ENCODE data around the gene TTC22. TPM values are rescaled to one million over a fixed set of nuclear protein-coding genes. Genes with fewer than 3 reads are reported as not detected.

TTC22 gene
- total RNA-seq, 1 experiment from 2014 or later = 0.10 TPM

- in situ Hi-C loops (cut with HindIII; ENCODE audit: low pct_unique_long_range_greater_than_20kb, low sequenced_read_pairs) (no loop called here), intact Hi-C loops (cut with micrococcal nuclease; ENCODE audit: unreplicated experiment) (no loop called here)
- no peaks in the 10 kb centered on the region for H3K27me3 ChIP-seq (ENCODE audit: control insufficient read depth, insufficient read depth, low read length)
- no peaks in the 10 kb centered on the region for H3K4me1 ChIP-seq (ENCODE audit: control insufficient read depth, insufficient read depth, low read length)
- POLR2A ChIA-PET = interaction anchor here (0.8 kb wide), 1 partner anchor 15 kb away, joined by 3 read pairs; no protein-coding TSS in a partner anchor
- TF ChIP-seq POLR2AphosphoS5 (IDR thresholded peaks at IDR 0.05; ENCODE audit: low read depth, low read length) = no peak
- no peak for TF ChIP-seq TCF7L2 (IDR thresholded peaks at IDR 0.05; ENCODE audit: low read depth, low read length)
- no peak for TF ChIP-seq CTCF (IDR thresholded peaks at IDR 0.05)
- no peak for TF ChIP-seq SIN3A (IDR thresholded peaks at IDR 0.05; ENCODE audit: borderline replicate concordance, insufficient read depth, low read depth, low read length)
- TF ChIP-seq REST (IDR thresholded peaks at IDR 0.05; ENCODE audit: insufficient read depth in 1 of 2, low read depth in 2 of 2, low read length in 1 of 2) = peak; percentile 42 to 50; a peak in 2 of 4 replicates
- no TSS peak for BruUV-seq (replicated peaks)
- H3K36me3 ChIP-seq (ENCODE audit: control insufficient read depth, insufficient read depth, low read length) = no peaks in the 10 kb centered on the region
- CTCF ChIA-PET = no interaction called here
- ATAC-seq (no peak), DNase-seq (ENCODE audit: low read depth, low spot score) (no peak)
- H3K27ac ChIP-seq (ENCODE audit: low read length) = no peak overlapping the region
- no peak overlapping the region for H3K4me3 ChIP-seq (ENCODE audit: low read depth in 2 of 2, low read length in 2 of 2)
- H3K9me3 ChIP-seq (ENCODE audit: control insufficient read depth, insufficient read depth, low read depth, low read length) = no peaks in the 10 kb centered on the region
Observed at GRCh38 chr1:54803761-54804470, 2.8 kb upstream of the TTC22 start.

GRCh38 chr1:54800041-54800898 lies 853 bp downstream of the TTC22 start:
- no peaks in the 10 kb centered on the region for H3K4me1 ChIP-seq (ENCODE audit: control insufficient read depth, insufficient read depth, low read length)
- H3K9me3 ChIP-seq (ENCODE audit: control insufficient read depth, insufficient read depth, low read depth, low read length) = no peaks in the 10 kb centered on the region
- in situ Hi-C loops (cut with HindIII; ENCODE audit: low pct_unique_long_range_greater_than_20kb, low sequenced_read_pairs) = no loop called here
- no TSS peak for BruUV-seq (replicated peaks)
- TF ChIP-seq CTCF (IDR thresholded peaks at IDR 0.05) (no peak), POLR2AphosphoS5 (IDR thresholded peaks at IDR 0.05; ENCODE audit: low read depth, low read length) (no peak), REST (IDR thresholded peaks at IDR 0.05; ENCODE audit: insufficient read depth in 1 of 2, low read depth in 2 of 2, low read length in 1 of 2) (no peak), SIN3A (IDR thresholded peaks at IDR 0.05; ENCODE audit: borderline replicate concordance, insufficient read depth, low read depth, low read length) (no peak), TCF7L2 (IDR thresholded peaks at IDR 0.05; ENCODE audit: low read depth, low read length) (no peak)
- H3K27me3 ChIP-seq (ENCODE audit: control insufficient read depth, insufficient read depth, low read length) = no peaks in the 10 kb centered on the region
- no peaks in the 10 kb centered on the region for H3K36me3 ChIP-seq (ENCODE audit: control insufficient read depth, insufficient read depth, low read length)
- ChIA-PET POLR2A (interaction anchor here (0.6 kb wide), 1 partner anchor 826 kb away, joined by 4 read pairs; no protein-coding TSS in a partner anchor), CTCF (no interaction called here)
- H3K4me3 ChIP-seq (ENCODE audit: low read depth in 2 of 2, low read length in 2 of 2) = no peak overlapping the region
- no peak for ATAC-seq
- intact Hi-C loops (cut with micrococcal nuclease; ENCODE audit: unreplicated experiment) = no loop called here
- no peak overlapping the region for H3K27ac ChIP-seq (ENCODE audit: low read length)
- DNase-seq (ENCODE audit: low read depth, low spot score) = no peak

Data from Panc1 (cell line).